Body of pancreas (tissue), 4 donors: ENCODE measurements around the gene DYNC1LI2.

Experiments
- CTCF ChIP-seq, 7 experiments: fragments of 450-650 bp in 4 of 7; fragments of 200-600 bp in 3 of 7; sonication (generic) in 3 of 7; IDR thresholded peaks; one replicate each; pipeline ENCODE4 v1.5.1; 2016 to 2019; ENCODE audit warnings: antibody characterized with exemption in 7 of 7
- POLR2A ChIP-seq, 3 donors: fragments of 450-650 bp; IDR thresholded peaks; one replicate each; pipeline ENCODE4 v1.6.1; 2016; ENCODE audit warnings: antibody characterized with exemption in 3 of 3, mild to moderate bottlenecking in 2 of 3

GRCh38 chr16:66754211-66754610, 2.8 kb upstream of the DYNC1LI2 start:
- TF ChIP-seq CTCF (IDR thresholded peaks at IDR 0.05) (no peak), POLR2A (IDR thresholded peaks at IDR 0.05) (no peak)
